Gastrocnemius medialis (tissue), 4 donors: Measurements from ENCODE around the gene ST8SIA6.

Experiments used
- CTCF ChIP-seq, 5 experiments: fragments of 450-650 bp in 3 of 5; fragments of 200-600 bp in 2 of 5; sonication (generic) in 2 of 5; IDR thresholded peaks in 4 of 5; conservative IDR thresholded peaks in 1 of 5; 1 replicate in 4 of 5; 2 replicates in 1 of 5; pipeline ENCODE4 v1.5.1; 2016 to 2019; ENCODE audit warnings: antibody characterized with exemption in 5 of 5, mild to moderate bottlenecking in 3 of 5, moderate library complexity in 3 of 5
- POLR2A ChIP-seq, 2 donors: fragments of 450-650 bp; IDR thresholded peaks; one replicate each; pipeline ENCODE4 v1.6.1; 2017; ENCODE audit warnings: antibody characterized with exemption in 2 of 2, mild to moderate bottlenecking in 2 of 2, moderate library complexity in 2 of 2

GRCh38 chr10:17479015-17479615 lies 24.7 kb upstream of the ST8SIA6 start:
- TF ChIP-seq CTCF (IDR thresholded peaks at IDR 0.05 in 4 of 5, conservative IDR thresholded peaks at IDR 0.05 in 1 of 5) = no peak
- TF ChIP-seq POLR2A (IDR thresholded peaks at IDR 0.05) = no peak
